CD1c-positive myeloid dendritic cell (primary cell): Measurements from ENCODE around the gene CCDC93.
A peak's percentile ranks its signal among the peaks of the same experiment; 100 is the strongest.

Experiments
- DNase-seq: peaks from one replicate; pipeline ENCODE4 v3.0.0-alpha.2; 2016; ENCODE audit errors: extremely low spot score

The CCDC93 gene

DNA sequence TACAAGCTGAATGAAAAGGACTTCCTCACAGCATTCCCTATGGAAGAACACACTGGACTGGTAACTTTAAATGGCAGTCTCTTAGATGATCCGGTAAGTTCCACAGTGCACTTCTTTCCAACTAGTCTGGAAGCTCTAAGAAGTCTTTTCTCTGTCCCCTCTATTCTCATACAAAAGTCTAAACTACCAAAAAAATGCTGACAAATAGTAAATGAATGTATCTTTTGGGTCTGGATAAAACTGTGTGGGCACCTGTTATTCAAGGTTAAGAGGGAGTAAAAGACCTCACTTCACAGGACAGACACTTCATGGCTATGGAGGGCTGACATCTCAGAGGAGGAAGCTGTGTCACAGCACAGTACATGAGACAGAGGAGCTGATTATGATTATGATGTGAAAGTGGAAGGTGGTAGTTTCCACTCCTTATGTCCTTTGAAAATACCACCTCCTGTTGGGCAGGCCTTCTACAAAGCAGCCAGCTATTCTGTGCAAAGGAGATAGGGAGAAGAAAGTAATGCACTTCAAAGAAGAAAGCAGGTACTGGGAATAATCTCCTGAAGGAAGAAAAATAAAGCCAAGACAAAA lies 23.9 kb downstream of the CCDC93 start:
- no peak for DNase-seq

GRCh38 chr2:117987121-117987520 lies 26.7 kb downstream of the CCDC93 start:
- DNase-seq, result no peak

DNA sequence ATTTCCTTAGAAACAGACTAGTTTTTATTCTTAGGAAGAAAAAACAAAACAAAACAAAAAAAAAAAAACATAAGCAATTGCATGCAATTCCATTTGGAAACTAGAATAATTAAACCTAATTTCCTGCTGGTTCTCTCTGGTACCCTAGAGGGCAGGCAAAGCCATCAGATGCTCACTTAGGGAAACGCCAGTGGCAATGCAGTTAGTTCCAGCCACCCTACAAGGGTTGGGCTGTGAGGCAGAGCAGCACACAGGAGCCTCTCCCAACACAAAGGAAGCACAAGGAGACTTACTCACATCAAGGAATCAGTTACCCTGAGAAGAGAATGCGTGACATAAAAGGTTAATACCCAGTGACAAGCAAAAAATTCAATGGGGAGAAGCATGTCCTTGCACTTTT lies 28.8 kb downstream of the CCDC93 start:
- DNase-seq, result no peak

GRCh38 chr2:117984208-117984607 lies 29.7 kb downstream of the CCDC93 start:
- no peak for DNase-seq

- DNase-seq, result no peak
These were observed 30.8 kb downstream of the CCDC93 start for GRCh38 chr2:117983040-117983439.

GRCh38 chr2:117982376-117983033 lies 31.4 kb downstream of the CCDC93 start:
- no peak for DNase-seq

DNA sequence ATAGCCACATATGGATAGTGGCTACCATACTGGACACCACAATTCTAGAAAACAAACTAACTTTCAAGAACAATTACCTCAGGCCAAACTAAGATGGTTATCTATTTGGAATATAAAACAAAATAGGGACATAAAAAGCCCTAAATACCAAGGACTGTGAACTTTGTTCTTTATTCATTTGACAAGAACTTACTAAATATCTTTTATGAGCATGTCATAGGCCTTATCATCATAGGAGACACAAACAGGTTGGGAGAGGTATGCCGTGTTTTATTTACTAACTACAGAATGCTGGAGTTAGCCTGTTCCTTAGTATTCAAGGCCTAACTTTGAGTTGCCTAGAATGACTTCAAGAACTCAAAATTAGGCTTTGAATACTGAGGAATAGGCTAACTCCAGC lies 32.1 kb downstream of the CCDC93 start:
- DNase-seq, result no peak

- DNase-seq, result peak; percentile 65
These were observed 32.8 kb downstream of the CCDC93 start for GRCh38 chr2:117980783-117981676.

- DNase-seq, result peak; percentile 67
These were observed 33.8 kb downstream of the CCDC93 start for GRCh38 chr2:117979911-117980701.

DNA sequence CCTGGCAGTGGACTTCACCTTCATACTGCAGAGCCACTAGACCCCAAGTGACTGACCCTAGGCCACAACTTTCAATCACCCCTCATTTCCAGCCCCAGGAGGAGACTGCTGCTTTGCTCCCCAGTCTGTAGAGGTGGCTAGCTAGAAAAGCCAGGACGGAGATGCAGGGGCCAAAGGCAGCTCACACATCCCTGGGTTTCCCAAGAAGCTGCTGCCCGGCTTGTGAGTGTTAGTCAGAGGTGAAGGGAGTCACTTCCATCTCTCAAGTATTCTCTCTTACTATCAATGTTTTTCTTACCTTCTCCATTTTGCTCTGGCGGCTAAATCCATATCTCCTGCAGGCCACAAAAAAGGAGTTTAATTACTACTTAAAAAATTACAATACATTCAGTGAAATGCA lies 36.2 kb downstream of the CCDC93 start:
- no peak for DNase-seq

DNA sequence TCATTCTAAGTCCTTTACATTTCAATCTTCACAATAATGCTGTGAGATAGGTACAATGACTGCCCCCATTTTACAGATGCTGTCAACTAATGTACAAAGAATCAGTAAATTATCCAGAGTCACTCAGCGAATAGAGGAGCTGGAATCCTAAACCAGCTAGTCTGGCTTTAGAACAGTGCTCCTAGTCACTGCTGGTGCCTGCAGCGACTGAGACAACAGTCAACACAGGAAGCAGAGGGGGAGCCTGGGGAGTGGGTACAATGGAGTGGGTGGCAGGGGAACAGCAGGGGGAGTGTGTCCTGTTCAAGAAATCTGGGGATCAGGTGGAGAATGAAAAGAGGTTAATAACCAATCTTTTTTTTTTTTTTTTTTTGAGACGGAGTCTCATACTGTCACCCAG lies 37.3 kb downstream of the CCDC93 start:
- DNase-seq, result no peak

GRCh38 chr2:117973498-117974082 lies 40.3 kb downstream of the CCDC93 start:
- DNase-seq, result no peak

GRCh38 chr2:117972476-117973123 lies 41.3 kb downstream of the CCDC93 start:
- no peak for DNase-seq

GRCh38 chr2:117968722-117969121 lies 45.1 kb downstream of the CCDC93 start:
- DNase-seq, result no peak

GRCh38 chr2:117967977-117968718 lies 45.7 kb downstream of the CCDC93 start:
- DNase-seq, result no peak

DNA sequence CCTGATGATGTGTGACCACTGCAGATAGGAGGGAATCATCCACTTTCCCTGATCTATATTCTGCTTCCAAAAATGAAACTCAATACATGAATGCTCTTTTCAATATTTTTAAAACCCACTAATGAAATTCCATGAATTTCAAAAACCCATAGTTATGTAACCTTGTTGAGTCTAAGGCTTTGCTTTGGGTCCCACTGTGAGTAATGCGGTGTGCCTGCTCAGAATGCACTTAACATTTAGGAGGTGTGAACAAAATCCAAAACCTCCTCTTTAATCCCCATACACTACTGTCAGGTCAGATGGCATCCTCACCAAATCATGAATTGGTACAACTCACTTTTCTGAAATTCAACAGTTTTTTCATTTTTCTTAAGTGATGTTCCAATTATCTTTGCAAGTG lies 50.4 kb downstream of the CCDC93 start:
- no peak for DNase-seq

GRCh38 chr2:117961201-117961600 lies 52.7 kb downstream of the CCDC93 start:
- no peak for DNase-seq

GRCh38 chr2:117960231-117960630 lies 53.6 kb downstream of the CCDC93 start:
- no peak for DNase-seq

DNA sequence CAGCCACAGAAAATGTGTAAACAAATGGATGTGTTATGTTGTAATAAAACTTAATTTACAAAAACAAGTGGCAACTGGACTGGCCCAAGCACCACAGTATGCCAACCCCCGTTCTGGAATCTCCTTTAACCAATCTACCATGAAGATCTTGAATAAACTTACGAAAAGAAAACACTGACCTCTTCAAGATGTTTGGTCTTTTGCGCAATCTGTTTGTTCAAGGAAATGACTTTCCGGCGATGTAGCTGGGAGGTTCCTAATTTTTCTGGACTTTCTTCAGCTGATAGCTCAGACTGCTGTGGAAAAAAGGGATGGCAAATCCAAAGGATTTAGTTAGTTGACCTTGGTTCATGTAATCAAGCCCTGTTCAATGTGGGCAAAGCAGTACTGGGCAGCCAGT lies 55.7 kb downstream of the CCDC93 start:
- no peak for DNase-seq

DNA sequence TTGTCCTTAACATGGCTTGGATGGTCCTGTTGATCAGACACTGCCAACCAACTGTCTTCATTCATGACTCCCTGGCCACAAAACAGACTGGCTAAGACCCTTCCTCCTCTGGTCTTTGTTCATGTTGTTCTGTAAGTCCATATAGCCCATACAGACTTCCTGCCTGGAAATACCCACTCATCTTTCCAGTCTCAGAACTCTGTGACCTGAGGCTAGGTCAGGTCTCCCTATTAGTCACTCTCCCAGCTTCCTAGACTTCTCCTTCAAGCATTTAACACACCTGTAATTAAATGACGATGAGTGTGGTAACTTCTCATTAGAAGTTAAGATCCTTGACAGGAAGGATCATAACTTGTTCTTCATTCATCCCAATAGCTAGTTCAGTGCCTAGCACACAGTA lies 56.3 kb downstream of the CCDC93 start:
- no peak for DNase-seq
